Endothelial cell (in vitro differentiated cells): ENCODE results near the gene SLC23A2. TPM values are rescaled to one million over a fixed set of nuclear protein-coding genes. Genes with fewer than 3 reads are reported as not detected.

Experiments
- DNase-seq: peaks from one replicate; pipeline ENCODE4 v3.0.0; 2021; ENCODE audit warnings: low spot score
- H3K27ac Mint-ChIP-seq: one replicate; pipeline ENCODE4 v1.8.0; 2021; ENCODE audit warnings: mixed read lengths, inconsistent platforms; ENCODE audit not compliant: unreplicated experiment
- H3K27me3 Mint-ChIP-seq: one replicate; pipeline ENCODE4 v1.8.0; 2021; ENCODE audit warnings: mild to moderate bottlenecking, moderate library complexity, mixed read lengths, inconsistent platforms; ENCODE audit not compliant: unreplicated experiment
- H3K36me3 Mint-ChIP-seq: one replicate; pipeline ENCODE4 v1.8.0; 2021; ENCODE audit warnings: mild to moderate bottlenecking, low read depth, mixed read lengths, inconsistent platforms; ENCODE audit not compliant: unreplicated experiment
- H3K4me1 Mint-ChIP-seq: one replicate; pipeline ENCODE4 v1.8.0; 2021; ENCODE audit warnings: mild to moderate bottlenecking, mixed read lengths, inconsistent platforms; ENCODE audit not compliant: unreplicated experiment
- H3K4me3 Mint-ChIP-seq: one replicate; pipeline ENCODE4 v1.8.0; 2021; ENCODE audit warnings: mild to moderate bottlenecking, mixed read lengths, inconsistent platforms; ENCODE audit not compliant: unreplicated experiment
- H3K9me3 Mint-ChIP-seq: one replicate; pipeline ENCODE4 v1.8.0; 2021; ENCODE audit warnings: mixed read lengths, inconsistent platforms; ENCODE audit not compliant: unreplicated experiment
- CTCF ChIP-seq: fragments of 200-600 bp; sonication (generic); IDR thresholded peaks from one replicate; pipeline ENCODE4 v1.5.0; 2021; ENCODE audit warnings: antibody characterized with exemption; ENCODE audit not compliant: unreplicated experiment
- total RNA-seq: library from RNA; stranded (reverse); fragmentation: NEBNext Ultra II Directional; extraction: Animal tissue kit (Norgen Biotek cat#: 25700); gene quantifications from one replicate; pipeline ENCODE4 v1.2.1, GENCODE V29; 2021; ENCODE audit not compliant: unreplicated experiment

SLC23A2 gene
- total RNA-seq, 1 donor from 2014 or later: 71.3 TPM

DNA sequence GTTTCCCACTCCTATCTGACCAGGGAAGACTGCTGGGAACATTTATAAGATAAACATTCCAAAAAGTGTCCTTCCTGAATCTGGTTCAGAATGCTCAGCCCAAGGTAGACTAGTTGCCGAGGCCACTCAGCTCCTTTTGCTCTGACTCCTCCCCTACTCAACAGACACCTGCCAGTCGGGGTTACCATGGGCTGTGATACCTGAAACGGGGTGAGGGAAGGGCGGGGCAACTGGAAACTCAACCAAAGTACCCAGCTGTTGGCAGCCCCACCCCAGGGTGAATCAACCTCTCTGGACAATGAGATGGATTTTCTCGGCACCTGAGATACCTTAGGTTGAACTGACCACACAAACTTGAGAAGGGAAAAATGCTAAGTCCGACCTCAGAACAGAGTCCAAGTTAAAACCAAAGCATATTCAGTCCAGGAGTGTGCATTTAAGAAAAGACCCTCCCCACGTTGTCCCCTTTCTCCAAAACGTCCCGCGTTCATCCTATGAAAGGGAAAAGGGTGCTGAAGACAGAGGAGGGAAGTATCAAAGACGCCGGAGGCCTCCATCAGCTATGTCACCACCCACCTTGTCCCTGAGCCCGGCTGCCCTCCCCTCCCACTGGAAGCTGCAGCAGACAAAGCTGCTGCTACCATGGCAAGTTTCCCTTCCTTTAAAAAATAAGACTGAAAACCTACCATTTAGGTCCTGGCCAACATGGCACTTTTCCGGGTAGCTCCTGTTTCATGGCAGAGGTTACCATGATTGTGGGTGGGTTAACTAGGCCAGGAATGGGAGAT, 100.1 kb downstream of the SLC23A2 start:
- Mint-ChIP-seq H3K4me3 (no peak overlapping the region), H3K9me3 (no peaks in the 10 kb centered on the region), H3K27ac (peak overlapping the region; percentile 93), H3K36me3 (peaks cover 35% of the 10 kb centered on the region), H3K27me3 (peaks cover 12% of the 10 kb centered on the region), H3K4me1 (peaks cover 67% of the 10 kb centered on the region)
- no peak for TF ChIP-seq CTCF
- DNase-seq: no peak

DNA sequence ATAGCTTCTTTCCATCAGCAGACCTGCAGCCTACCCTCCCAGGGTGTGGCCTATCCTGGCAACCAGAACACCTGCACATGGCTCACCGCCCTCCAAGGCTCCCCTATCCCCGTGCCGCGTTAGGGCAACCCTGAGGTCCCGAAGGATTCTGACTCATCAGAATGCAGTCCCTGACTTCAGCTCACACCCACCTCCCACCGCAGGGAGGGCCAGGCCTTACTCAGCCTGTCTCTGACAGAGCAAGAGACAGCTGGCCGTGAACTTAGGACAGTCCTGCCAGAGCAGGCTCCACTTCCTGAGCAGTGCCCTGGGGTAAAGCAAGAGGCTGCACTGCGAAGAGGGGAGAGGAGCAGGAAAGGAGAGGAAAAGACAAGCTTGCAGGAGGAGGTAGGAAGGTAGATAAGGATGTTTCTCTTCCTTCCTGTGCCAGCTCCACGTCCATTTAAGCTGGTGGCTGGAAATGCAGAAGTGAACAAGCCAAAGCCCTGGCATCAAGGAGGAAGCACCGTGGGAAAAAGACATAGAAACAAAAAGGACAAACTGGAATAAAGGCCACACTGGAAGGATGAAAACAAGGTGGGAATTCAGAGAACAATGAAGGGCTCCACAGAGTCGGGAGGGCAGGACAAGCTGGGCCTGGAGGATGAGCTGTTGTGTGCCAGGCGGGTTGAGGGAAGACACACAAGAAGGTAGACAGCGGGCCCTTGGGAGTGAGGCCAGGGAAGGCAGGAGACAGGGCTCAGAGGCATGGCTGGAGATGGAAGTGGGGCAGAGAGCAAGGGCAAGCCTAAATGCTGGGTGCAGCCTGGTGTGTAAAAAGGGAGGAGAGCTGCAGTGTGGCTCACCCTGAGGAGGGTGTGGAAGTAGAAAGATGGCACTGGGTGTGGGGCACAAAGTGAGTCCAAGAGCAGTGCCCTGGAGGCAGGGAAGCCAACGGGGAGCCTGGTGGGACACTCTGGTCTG, 102.7 kb downstream of the SLC23A2 start:
- Mint-ChIP-seq H3K36me3 (peaks cover 43% of the 10 kb centered on the region), H3K9me3 (no peaks in the 10 kb centered on the region), H3K27me3 (peaks cover 13% of the 10 kb centered on the region), H3K27ac (peak overlapping the region; percentile 93), H3K4me1 (peaks cover 89% of the 10 kb centered on the region), H3K4me3 (peak overlapping the region; percentile 64)
- no peak for TF ChIP-seq CTCF
- no peak for DNase-seq

DNA sequence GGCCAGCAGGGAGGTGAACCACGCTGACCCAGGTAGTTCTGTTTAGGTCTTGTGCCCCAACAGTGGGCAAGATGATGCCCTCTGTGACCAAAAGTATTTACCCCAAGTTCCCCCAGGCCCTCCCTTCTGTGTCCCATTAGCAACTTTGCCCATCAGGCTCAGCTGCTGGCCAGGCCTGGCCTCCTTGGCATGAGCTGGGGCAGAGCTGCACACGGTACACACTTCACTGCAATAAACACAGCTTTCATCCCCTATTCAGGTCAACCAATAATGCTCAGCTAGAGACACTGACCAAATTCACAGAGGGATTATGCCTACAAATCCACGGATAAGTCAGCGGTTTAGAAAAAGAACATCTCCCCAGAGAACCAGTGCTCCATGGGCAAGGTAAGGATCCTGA, 103.7 kb downstream of the SLC23A2 start:
- DNase-seq: no peak
- Mint-ChIP-seq H3K4me1 (peaks cover 89% of the 10 kb centered on the region), H3K36me3 (peaks cover 47% of the 10 kb centered on the region), H3K9me3 (no peaks in the 10 kb centered on the region), H3K4me3 (peak overlapping the region; percentile 12), H3K27me3 (peaks cover 18% of the 10 kb centered on the region), H3K27ac (peak overlapping the region; percentile 36)
- no peak for TF ChIP-seq CTCF

DNA sequence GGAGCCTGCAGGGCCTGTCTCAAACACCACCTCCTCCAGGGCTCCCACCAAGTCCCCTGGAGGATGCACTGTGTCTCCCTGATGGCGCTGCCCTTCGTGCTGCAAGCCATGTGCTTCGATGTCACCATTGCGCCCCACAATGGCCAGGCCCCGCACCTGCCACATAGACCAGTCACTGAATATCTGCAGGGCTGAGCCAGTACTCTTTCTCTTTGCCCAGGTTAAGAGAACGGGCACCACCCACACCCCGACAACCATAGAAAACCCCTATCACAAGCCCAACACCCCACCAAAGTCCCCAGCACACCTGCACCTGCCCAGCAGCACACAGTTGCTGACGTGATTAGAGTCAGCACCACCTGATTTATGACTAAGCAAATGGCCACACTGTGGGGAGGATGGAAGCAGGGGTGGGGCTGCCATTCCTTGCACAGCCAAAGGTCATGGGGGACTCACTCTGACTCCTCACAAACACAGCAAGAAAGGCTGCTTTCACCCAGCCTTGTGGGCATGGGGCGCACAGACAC, 104.3 kb downstream of the SLC23A2 start:
- DNase-seq: no peak
- H3K4me3 Mint-ChIP-seq: peak overlapping the region; percentile 48
- peaks cover 50% of the 10 kb centered on the region for H3K36me3 Mint-ChIP-seq
- no peak for TF ChIP-seq CTCF
- H3K27me3 Mint-ChIP-seq: peaks cover 18% of the 10 kb centered on the region
- H3K27ac Mint-ChIP-seq: peak overlapping the region; percentile 72
- no peaks in the 10 kb centered on the region for H3K9me3 Mint-ChIP-seq
- peaks cover 87% of the 10 kb centered on the region for H3K4me1 Mint-ChIP-seq
